H9 (cell line): Measurements from ENCODE around the gene MAD1L1. TPM values are rescaled to one million over a fixed set of nuclear protein-coding genes. Genes with fewer than 3 reads are reported as not detected.

ENCODE experiments used
- DNase-seq: peaks from one replicate; pipeline ENCODE4 v3.0.0-alpha.2; 2017
- H2AFZ ChIP-seq: one replicate; pipeline ENCODE4 v1.6.1; 2013; ENCODE audit warnings: mild to moderate bottlenecking, low read length, control low read depth, moderate library complexity
- H2AK5ac ChIP-seq: 2 replicates; pipeline ENCODE4 v1.6.1; 2013; ENCODE audit warnings: low read length, control low read depth, mixed read lengths; ENCODE audit not compliant: insufficient read length
- H2BK120ac ChIP-seq: one replicate; pipeline ENCODE4 v1.6.1; 2013; ENCODE audit warnings: low read depth, mild to moderate bottlenecking, low read length, control low read depth, inconsistent platforms; ENCODE audit not compliant: poor library complexity, severe bottlenecking
- H2BK12ac ChIP-seq: 2 replicates; pipeline ENCODE4 v1.6.1; 2013; ENCODE audit warnings: low read length, control low read depth, mixed read lengths, low read depth; ENCODE audit not compliant: insufficient read length
- H2BK15ac ChIP-seq: 2 replicates; pipeline ENCODE4 v1.6.1; 2013; ENCODE audit warnings: low read depth, low read length, control low read depth
- H2BK20ac ChIP-seq: one replicate; pipeline ENCODE4 v1.6.1; 2013; ENCODE audit warnings: low read depth, mild to moderate bottlenecking, low read length, control low read depth, inconsistent platforms; ENCODE audit not compliant: poor library complexity, severe bottlenecking
- H2BK5ac ChIP-seq: 2 replicates; pipeline ENCODE4 v1.6.1; 2013; ENCODE audit warnings: low read length, control low read depth, mixed read lengths; ENCODE audit not compliant: insufficient read length
- H3K14ac ChIP-seq: 2 replicates; pipeline ENCODE4 v1.6.1; 2013; ENCODE audit warnings: low read length, control low read depth; ENCODE audit not compliant: insufficient read depth
- H3K18ac ChIP-seq: 2 replicates; pipeline ENCODE4 v1.6.1; 2013; ENCODE audit warnings: low read depth, mild to moderate bottlenecking, mixed read lengths, low read length, control low read depth; ENCODE audit not compliant: insufficient read length
- H3K23ac ChIP-seq: 2 replicates; pipeline ENCODE4 v1.6.1; 2013; ENCODE audit warnings: low read length, control low read depth, mixed read lengths, low read depth; ENCODE audit not compliant: insufficient read length
- H3K23me2 ChIP-seq: 2 replicates; pipeline ENCODE4 v1.6.1; 2013; ENCODE audit warnings: low read depth, mild to moderate bottlenecking, mixed read lengths, low read length, control low read depth; ENCODE audit not compliant: insufficient read length, poor library complexity, severe bottlenecking
- H3K27ac ChIP-seq: 2 replicates; pipeline ENCODE4 v1.5.1; 2013; ENCODE audit warnings: low read length, control low read depth, mixed read lengths, low read depth; ENCODE audit not compliant: insufficient read length
- H3K27me3 ChIP-seq: 2 replicates; pipeline ENCODE4 v1.6.1; 2013; ENCODE audit warnings: low read length, control low read depth, inconsistent platforms; ENCODE audit not compliant: insufficient read depth
- H3K4ac ChIP-seq: 2 replicates; pipeline ENCODE4 v1.6.1; 2013; ENCODE audit warnings: low read depth, mild to moderate bottlenecking, control low read depth, inconsistent platforms, low read length, moderate library complexity
- H3K4me1 ChIP-seq: 2 replicates; pipeline ENCODE4 v1.6.1; 2013; ENCODE audit warnings: low read length, control low read depth, inconsistent platforms; ENCODE audit not compliant: insufficient read depth
- H3K4me2 ChIP-seq: 2 replicates; pipeline ENCODE4 v1.6.1; 2013; ENCODE audit warnings: low read length, control low read depth, mixed read lengths; ENCODE audit not compliant: insufficient read length, insufficient read depth
- H3K56ac ChIP-seq: 2 replicates; pipeline ENCODE4 v1.6.1; 2013; ENCODE audit warnings: low read depth, mild to moderate bottlenecking, mixed read lengths, low read length, control low read depth; ENCODE audit not compliant: insufficient read length
- H3K79me1 ChIP-seq: 2 replicates; pipeline ENCODE4 v1.6.1; 2013; ENCODE audit warnings: low read depth, mild to moderate bottlenecking, moderate library complexity, low read length, control low read depth, inconsistent platforms; ENCODE audit not compliant: insufficient read depth, poor library complexity, severe bottlenecking
- H3K79me2 ChIP-seq: 2 replicates; pipeline ENCODE4 v1.6.1; 2013; ENCODE audit warnings: low read length, control low read depth, inconsistent platforms; ENCODE audit not compliant: insufficient read depth
- H3K9ac ChIP-seq: 2 replicates; pipeline ENCODE4 v1.6.1; 2013; ENCODE audit warnings: low read length, control low read depth, mixed read lengths; ENCODE audit not compliant: insufficient read length; ENCODE audit errors: extremely low read depth
- H3K9me3 ChIP-seq: one replicate; pipeline ENCODE4 v1.6.1; 2013; ENCODE audit warnings: low read depth, low read length, inconsistent platforms; ENCODE audit not compliant: control insufficient read depth
- H3T11ph ChIP-seq: one replicate; pipeline ENCODE4 v1.6.1; 2013; ENCODE audit warnings: mild to moderate bottlenecking, low read length, control low read depth, inconsistent platforms
- H4K20me1 ChIP-seq: one replicate; pipeline ENCODE4 v1.6.1; 2013; ENCODE audit not compliant: control insufficient read depth, insufficient read length, insufficient read depth
- H4K5ac ChIP-seq: 2 replicates; pipeline ENCODE4 v1.6.1; 2013; ENCODE audit warnings: low read depth, mild to moderate bottlenecking, mixed read lengths, low read length, control low read depth; ENCODE audit not compliant: insufficient read length
- H4K8ac ChIP-seq: replicated peaks from 2 replicates; pipeline ENCODE4 v1.6.1; 2013; ENCODE audit warnings: low read length, control low read depth, mixed read lengths, low read depth; ENCODE audit not compliant: insufficient read length
- H4K91ac ChIP-seq: 2 replicates; pipeline ENCODE4 v1.6.1; 2013; ENCODE audit warnings: low read depth, mild to moderate bottlenecking, moderate library complexity, mixed read lengths, low read length, control low read depth; ENCODE audit not compliant: insufficient read length
- H3K27ac Mint-ChIP-seq, 3 experiments: 2 replicates in 2 of 3; 3 replicates in 1 of 3; pipeline ENCODE4 v1.8.0; 2020 to 2021; ENCODE audit warnings: mixed read lengths in 3 of 3, mild to moderate bottlenecking in 1 of 3, moderate library complexity in 1 of 3
- H3K27me3 Mint-ChIP-seq: 2 replicates; pipeline ENCODE4 v1.8.0; 2021; ENCODE audit warnings: low read depth, mild to moderate bottlenecking, moderate library complexity, mixed read lengths
- H3K36me3 Mint-ChIP-seq, 3 experiments: 2 replicates in 2 of 3; 3 replicates in 1 of 3; pipeline ENCODE4 v1.8.0; 2020 to 2021; ENCODE audit warnings: low read depth in 3 of 3, mixed read lengths in 3 of 3; ENCODE audit not compliant: insufficient read depth in 1 of 3
- H3K4me1 Mint-ChIP-seq, 2 experiments: 2 replicates each; pipeline ENCODE4 v1.8.0; 2020; ENCODE audit warnings: mixed read lengths in 2 of 2
- H3K4me3 Mint-ChIP-seq, 2 experiments: 2 replicates in 1 of 2; 3 replicates in 1 of 2; pipeline ENCODE4 v1.8.0; 2020 to 2021; ENCODE audit warnings: mild to moderate bottlenecking in 2 of 2, mixed read lengths in 2 of 2, moderate library complexity in 1 of 2
- H3K9me3 Mint-ChIP-seq, 2 experiments: 2 replicates in 1 of 2; 3 replicates in 1 of 2; pipeline ENCODE4 v1.8.0; 2020; ENCODE audit warnings: mild to moderate bottlenecking in 2 of 2, mixed read lengths in 2 of 2, moderate library complexity in 1 of 2
- CTCF ChIP-seq: fragments of 200-600 bp; sonication (generic); conservative IDR thresholded peaks from 3 replicates; pipeline ENCODE4 v1.8.0; 2021; ENCODE audit warnings: antibody characterized with exemption, mild to moderate bottlenecking
- WGBS: extraction: QIAGEN DNeasy Blood & Tissue Kit; methylation state at CpG from one replicate; pipeline ENCODE4 v1.1.7; 2013; ENCODE audit warnings: missing lambda C conversion rate, low lambda C conversion rate, mixed read lengths; ENCODE audit not compliant: insufficient read length; ENCODE audit errors: extremely low coverage; 5-methylcytosine and 5-hydroxymethylcytosine counted together
- total RNA-seq: library from RNA; stranded (reverse); gene quantifications from 2 replicates; pipeline ENCODE4 v1.2.1, GENCODE V29; 2021

The MAD1L1 gene
- total RNA-seq, 1 experiment from 2014 or later: 39.0 TPM

GRCh38 chr7:2107386-2108070, 125.2 kb downstream of the MAD1L1 start:
- H3K27ac Mint-ChIP-seq: peak overlapping the region; percentile 34 to 65 (median 57); a peak in 3 of 7 replicates

More at GRCh38 chr7:2107386-2108070, 125.2 kb downstream of the MAD1L1 start:
- H2AK5ac ChIP-seq: no peak overlapping the region
- no peak overlapping the region for H2BK20ac ChIP-seq
- H3K23ac ChIP-seq: no peak overlapping the region
- no peak overlapping the region for H3K9ac ChIP-seq
- H3K9me3 ChIP-seq: no peaks in the 10 kb centered on the region
- H3K27ac ChIP-seq: no peak overlapping the region
- peaks cover 2 to 9% (median 3%) of the 10 kb centered on the region in 3 experiments; a peak in 5 of 7 replicates for H3K36me3 Mint-ChIP-seq
- H4K91ac ChIP-seq: no peak overlapping the region
- no peaks in the 10 kb centered on the region for H3K9me3 Mint-ChIP-seq
- H4K20me1 ChIP-seq: no peaks in the 10 kb centered on the region
- no peak overlapping the region for H2BK15ac ChIP-seq
- H3K4me1 Mint-ChIP-seq: peaks cover 56 to 82% of the 10 kb centered on the region in 2 experiments
- H2AFZ ChIP-seq: no peak overlapping the region
- no peaks in the 10 kb centered on the region; the same call in 1 of the 2 replicates for H3K27me3 Mint-ChIP-seq
- no peak overlapping the region for H4K8ac ChIP-seq
- no peaks in the 10 kb centered on the region; the same call in 1 of the 2 replicates for H3K79me2 ChIP-seq
- H3K23me2 ChIP-seq: no peaks in the 10 kb centered on the region
- H3K4me2 ChIP-seq: no peak overlapping the region
- H3K79me1 ChIP-seq: no peaks in the 10 kb centered on the region
- no peak overlapping the region for H3T11ph ChIP-seq
- no peak for TF ChIP-seq CTCF
- H3K4me1 ChIP-seq: no peaks in the 10 kb centered on the region
- no CpG with 5 or more reads among the region's 21 CpGs for WGBS
- no peak overlapping the region for H2BK120ac ChIP-seq
- H2BK12ac ChIP-seq: no peak overlapping the region
- no peak overlapping the region for H3K56ac ChIP-seq
- H4K5ac ChIP-seq: no peak overlapping the region
- no peak overlapping the region for H3K4ac ChIP-seq
- H3K18ac ChIP-seq: no peak overlapping the region
- H2BK5ac ChIP-seq: no peak overlapping the region
- H3K4me3 Mint-ChIP-seq: peak overlapping the region in 1 of 2 experiments; percentile 43; a peak in 1 of 5 replicates
- no peaks in the 10 kb centered on the region for H3K27me3 ChIP-seq
- H3K14ac ChIP-seq: no peak overlapping the region
- DNase-seq: no peak
